Lung (tissue), 12 donors: Measurements from ENCODE around the gene PCTP. TPM values are rescaled to one million over a fixed set of nuclear protein-coding genes. Genes with fewer than 3 reads are reported as not detected.
A peak's percentile ranks its signal among the peaks of the same experiment; 100 is the strongest.

Experiments
- ATAC-seq: fragments of 200-7000 bp; cut with Tn5 transposase; one replicate; pipeline ENCODE4 v1.9.1; 2020; ENCODE audit warnings: moderate number of reproducible peaks; ENCODE audit not compliant: insufficient read depth, low FRiP score
- DNase-seq, 3 donors: peaks; one replicate each; pipeline ENCODE4 v3.0.0-alpha.2; 2013 to 2017
- H3K27ac ChIP-seq, 2 donors: one replicate each; pipeline ENCODE4 v1.5.1; 2013; ENCODE audit warnings: mild to moderate bottlenecking in 2 of 2, moderate library complexity in 2 of 2, control low read depth in 1 of 2, inconsistent platforms in 1 of 2, low read depth in 1 of 2, low read length in 1 of 2
- H3K27me3 ChIP-seq, 3 donors: one replicate each; pipeline ENCODE4 v1.5.1; 2013; ENCODE audit warnings: low read length in 2 of 3; ENCODE audit not compliant: control insufficient read depth in 3 of 3, insufficient read depth in 3 of 3
- H3K36me3 ChIP-seq, 4 donors: one replicate each; pipeline ENCODE4 v1.5.1; 2013; ENCODE audit warnings: low read length in 4 of 4, mild to moderate bottlenecking in 1 of 4, moderate library complexity in 1 of 4; ENCODE audit not compliant: control insufficient read depth in 4 of 4, insufficient read depth in 4 of 4
- H3K4me1 ChIP-seq, 5 donors: one replicate each; pipeline ENCODE4 v1.5.1; 2013; ENCODE audit warnings: low read length in 5 of 5, mild to moderate bottlenecking in 2 of 5, moderate library complexity in 1 of 5; ENCODE audit not compliant: control insufficient read depth in 5 of 5, insufficient read depth in 5 of 5
- H3K4me3 ChIP-seq: one replicate; pipeline ENCODE4 v1.5.1; 2013; ENCODE audit warnings: mild to moderate bottlenecking, control low read depth, moderate library complexity
- H3K9ac ChIP-seq, 2 donors: one replicate each; pipeline ENCODE4 v1.5.1; 2013; ENCODE audit warnings: low read length in 2 of 2, control low read depth in 1 of 2; ENCODE audit not compliant: insufficient read depth in 1 of 2
- H3K9me3 ChIP-seq, 4 donors: one replicate each; pipeline ENCODE4 v1.5.1; 2013; ENCODE audit warnings: low read length in 3 of 4, mild to moderate bottlenecking in 1 of 4, moderate library complexity in 1 of 4; ENCODE audit not compliant: control insufficient read depth in 4 of 4, insufficient read depth in 3 of 4
- WGBS, 2 donors: extraction: QIAGEN DNeasy Blood & Tissue Kit; methylation state at CpG; one replicate each; pipeline ENCODE4 v1.1.7; 2013; 5-methylcytosine and 5-hydroxymethylcytosine counted together
- polyA plus RNA-seq, 2 donors: library from polyadenylated mRNA; stranded (reverse); fragments of 200-250 nt; gene quantifications; one replicate each; pipeline ENCODE4 v1.2.1, GENCODE V29; 2013
- total RNA-seq, 2 donors: library from RNA; depleted of rRNA in 1 of 2; stranded (reverse); fragments of >200 nt in 1 of 2; gene quantifications; one replicate each; pipeline ENCODE4 v1.2.1, GENCODE V29; 2014 to 2021
- TF ChIP-seq, protein P1 (sequence below): IDR thresholded peaks from 2 replicates; pipeline ENCODE4 v1.5.1; 2012; ENCODE audit warnings: mild to moderate bottlenecking; ENCODE audit errors: control extremely low read depth, extremely low read depth
- donor health status: control.
- donor health status: control.
- donor health status: Bipolar disorder and iron deficiency.
- donor health status: healthy.
- donor health status: DM: yes; HTN: yes; CAD: no.

PCTP gene
- total and polyA plus RNA-seq, 4 donors: 14.3 to 34.2 (median 19.1) TPM

DNA sequence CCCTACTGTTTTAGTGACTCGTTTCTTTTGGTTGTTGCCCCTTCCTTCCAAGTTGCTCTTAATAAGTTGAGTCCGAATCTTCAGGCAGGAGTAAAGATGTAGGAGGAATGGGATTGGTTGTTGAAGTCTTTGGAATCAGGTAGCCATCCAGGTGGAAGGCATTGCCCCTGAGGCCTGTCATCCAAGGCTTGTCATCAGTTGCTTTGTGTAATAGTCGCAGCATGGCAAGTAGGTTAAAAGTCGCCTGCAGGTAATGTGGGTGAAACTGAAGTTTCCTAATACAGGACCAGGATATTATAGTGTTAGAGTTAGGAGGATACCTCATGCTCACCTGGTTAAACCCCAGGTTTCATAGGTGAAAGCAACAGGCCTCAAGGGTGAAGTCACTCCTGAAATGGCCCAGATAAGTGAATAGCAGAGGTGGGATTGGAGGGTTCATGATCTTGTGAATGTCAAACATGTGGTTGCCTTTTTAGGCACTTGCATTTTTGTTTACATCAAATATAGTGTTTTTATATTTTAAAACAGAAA, 934 bp downstream of the PCTP start:
- DNase-seq: no peak
- Histone ChIP-seq H3K9ac (peak overlapping the region in 1 of 2 donors; percentile 84), H3K4me3 (peak overlapping the region; percentile 85), H3K27ac (peak overlapping the region; percentile 22 to 96), H3K27me3 (no peaks in the 10 kb centered on the region), H3K36me3 (peaks cover 0 to 5% (median 1%) of the 10 kb centered on the region in 4 donors), H3K4me1 (peaks cover 5 to 11% (median 9%) of the 10 kb centered on the region in 5 donors), H3K9me3 (no peaks in the 10 kb centered on the region)
- 68 to 73% methylated on average over 4 of the region's 4 CpGs for WGBS, 2 donors
- ATAC-seq: no peak
- TF ChIP-seq, protein P1, sequence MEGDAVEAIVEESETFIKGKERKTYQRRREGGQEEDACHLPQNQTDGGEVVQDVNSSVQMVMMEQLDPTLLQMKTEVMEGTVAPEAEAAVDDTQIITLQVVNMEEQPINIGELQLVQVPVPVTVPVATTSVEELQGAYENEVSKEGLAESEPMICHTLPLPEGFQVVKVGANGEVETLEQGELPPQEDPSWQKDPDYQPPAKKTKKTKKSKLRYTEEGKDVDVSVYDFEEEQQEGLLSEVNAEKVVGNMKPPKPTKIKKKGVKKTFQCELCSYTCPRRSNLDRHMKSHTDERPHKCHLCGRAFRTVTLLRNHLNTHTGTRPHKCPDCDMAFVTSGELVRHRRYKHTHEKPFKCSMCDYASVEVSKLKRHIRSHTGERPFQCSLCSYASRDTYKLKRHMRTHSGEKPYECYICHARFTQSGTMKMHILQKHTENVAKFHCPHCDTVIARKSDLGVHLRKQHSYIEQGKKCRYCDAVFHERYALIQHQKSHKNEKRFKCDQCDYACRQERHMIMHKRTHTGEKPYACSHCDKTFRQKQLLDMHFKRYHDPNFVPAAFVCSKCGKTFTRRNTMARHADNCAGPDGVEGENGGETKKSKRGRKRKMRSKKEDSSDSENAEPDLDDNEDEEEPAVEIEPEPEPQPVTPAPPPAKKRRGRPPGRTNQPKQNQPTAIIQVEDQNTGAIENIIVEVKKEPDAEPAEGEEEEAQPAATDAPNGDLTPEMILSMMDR: no peak

DNA sequence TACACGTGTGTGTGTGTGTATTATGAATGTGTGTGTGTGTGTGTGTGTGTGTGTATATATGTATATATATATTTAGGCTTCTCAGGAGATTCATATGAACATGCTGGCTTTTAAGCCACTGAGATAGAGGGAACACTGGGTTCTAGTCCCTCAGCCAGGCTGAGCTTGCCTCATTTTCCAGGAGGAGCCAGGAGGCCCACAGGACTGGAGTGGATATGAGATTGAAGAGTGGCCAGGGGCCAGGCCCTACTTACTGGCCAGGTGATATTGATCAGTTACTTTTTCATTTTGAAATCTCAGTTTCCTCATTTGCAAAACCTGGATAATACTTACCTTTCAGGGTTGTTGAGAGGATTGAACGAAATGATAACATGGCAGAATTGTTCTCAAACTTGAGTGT, 5.8 kb downstream of the PCTP start:
- Histone ChIP-seq H3K4me1 (peaks cover 3 to 18% (median 15%) of the 10 kb centered on the region in 5 donors), H3K27ac (no peak overlapping the region), H3K9ac (no peak overlapping the region), H3K9me3 (no peaks in the 10 kb centered on the region), H3K27me3 (no peaks in the 10 kb centered on the region), H3K4me3 (no peak overlapping the region), H3K36me3 (peaks cover 0 to 5% (median 1%) of the 10 kb centered on the region in 4 donors)
- DNase-seq (no peak), ATAC-seq (no peak)
- TF ChIP-seq, protein P1: no peak
- 93 to 94% methylated on average over 2 of the region's 2 CpGs for WGBS, 2 donors

DNA sequence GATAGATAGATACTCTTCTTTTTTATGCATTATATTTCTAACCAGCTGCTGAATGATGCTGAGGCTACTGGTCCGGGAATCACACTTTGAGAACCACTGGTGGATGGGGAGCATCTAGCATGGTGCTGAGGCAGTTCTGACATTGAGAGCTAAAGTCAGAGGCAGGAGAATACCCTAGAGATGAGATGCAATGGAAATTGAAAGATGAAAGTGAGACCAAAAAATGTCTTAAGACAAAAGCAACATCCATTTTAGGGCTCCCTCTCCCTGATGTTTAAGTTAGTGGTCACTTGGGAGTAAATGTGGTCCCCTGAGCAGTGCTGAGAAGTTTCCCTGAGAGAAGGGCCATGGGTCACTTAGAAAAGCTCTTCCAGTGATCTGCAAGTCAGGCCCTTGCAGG, 6.8 kb downstream of the PCTP start:
- TF ChIP-seq, protein P1: no peak
- Histone ChIP-seq H3K4me1 (peaks cover 0 to 12% (median 8%) of the 10 kb centered on the region in 5 donors), H3K27me3 (no peaks in the 10 kb centered on the region), H3K36me3 (peaks cover 0 to 5% (median 1%) of the 10 kb centered on the region in 4 donors), H3K4me3 (no peak overlapping the region), H3K9me3 (no peaks in the 10 kb centered on the region), H3K27ac (no peak overlapping the region), H3K9ac (no peak overlapping the region)
- WGBS, 2 donors: 93 to 100% methylated on average over 1 of the region's 1 CpG
- ATAC-seq (no peak), DNase-seq (no peak)

DNA sequence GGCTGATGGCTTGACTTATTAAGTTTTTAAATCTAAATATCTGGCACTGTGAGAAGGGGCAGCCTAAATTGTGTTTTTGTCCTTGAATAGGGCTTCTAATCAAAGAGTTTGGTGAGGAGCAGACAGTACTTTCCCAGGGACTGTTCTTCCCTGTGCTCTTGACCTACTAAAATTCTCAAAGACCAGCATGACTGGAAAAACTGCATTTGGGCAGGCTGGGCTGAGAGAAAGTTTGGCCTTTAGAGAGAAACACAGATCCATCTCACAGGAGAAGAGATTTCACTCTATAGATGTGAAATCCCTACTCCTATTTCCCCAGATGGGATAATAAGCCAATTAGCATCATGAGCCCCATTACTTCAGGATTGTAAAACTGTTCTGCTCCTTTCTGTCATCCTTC, 7.3 kb downstream of the PCTP start:
- Histone ChIP-seq H3K27ac (no peak overlapping the region), H3K9ac (no peak overlapping the region), H3K9me3 (no peaks in the 10 kb centered on the region), H3K4me1 (peaks cover 0 to 12% (median 8%) of the 10 kb centered on the region in 5 donors), H3K36me3 (peaks cover 0 to 5% (median 1%) of the 10 kb centered on the region in 4 donors), H3K4me3 (no peak overlapping the region), H3K27me3 (no peaks in the 10 kb centered on the region)
- ATAC-seq (no peak), DNase-seq (no peak)
- TF ChIP-seq, protein P1: no peak
